K562 (cell line): Measurements from ENCODE around the gene MPV17L2.

Experiments
- BMI1 ChIP-seq: fragments of 150-350 bp; IDR thresholded peaks from 2 replicates; pipeline ENCODE4 v1.6.1; 2014; ENCODE audit warnings: low read length
- CBFB ChIP-seq: sonication (generic); formaldehyde crosslinking; IDR thresholded peaks from 2 replicates; pipeline ENCODE4 v1.4.0; 2020; ENCODE audit warnings: mild to moderate bottlenecking, missing genetic modification reagents
- MYC ChIP-seq, 2 experiments: fragments of 250-450 bp in 1 of 2; sonication (Bioruptor Pico) in 1 of 2; IDR thresholded peaks; 2 replicates each; pipeline versions ENCODE4 v1.5.1 to v1.6.1; 2012 to 2021; ENCODE audit warnings: low read depth in 2 of 2, borderline replicate concordance in 1 of 2, improper control_type of control experiment in 1 of 2, low read length in 1 of 2, mild to moderate bottlenecking in 1 of 2, moderate library complexity in 1 of 2
- MYNN ChIP-seq, 2 experiments: sonication (generic); formaldehyde crosslinking in 1 of 2; IDR thresholded peaks; 2 replicates each; pipeline versions ENCODE4 v1.5.0 to v1.6.1; 2016 to 2020; ENCODE audit warnings: antibody characterized with exemption in 1 of 2, missing genetic modification reagents in 1 of 2
- POLR2AphosphoS5 ChIP-seq: IDR thresholded peaks from 2 replicates; pipeline ENCODE4 v1.6.1; 2011; ENCODE audit warnings: mild to moderate bottlenecking, low read depth, low read length, moderate library complexity; ENCODE audit not compliant: control insufficient read depth, insufficient read depth
- ZFX ChIP-seq: sonication (generic); formaldehyde crosslinking; IDR thresholded peaks from 2 replicates; pipeline ENCODE4 v1.8.0; 2022; ENCODE audit warnings: mild to moderate bottlenecking, missing genetic modification reagents, moderate library complexity
- ZNF143 ChIP-seq: sonication (generic); formaldehyde crosslinking; IDR thresholded peaks from 2 replicates; pipeline ENCODE4 v1.9.0; 2022; ENCODE audit warnings: mild to moderate bottlenecking, missing genetic modification reagents
- ZNF263 ChIP-seq: sonication (generic); formaldehyde crosslinking; IDR thresholded peaks from 2 replicates; pipeline ENCODE4 v1.8.0; 2022; ENCODE audit warnings: mild to moderate bottlenecking, missing genetic modification reagents, borderline replicate concordance
- ZNF324 ChIP-seq: fragments of 250-450 bp; sonication (Bioruptor Pico); IDR thresholded peaks from 2 replicates; pipeline ENCODE4 v1.4.0; 2020; ENCODE audit warnings: mild to moderate bottlenecking
- ZNF764 ChIP-seq: fragments of 250-450 bp; sonication (Bioruptor Pico); IDR thresholded peaks from 2 replicates; pipeline ENCODE4 v1.4.0; 2020; ENCODE audit warnings: low read depth, mild to moderate bottlenecking, moderate library complexity
- TF ChIP-seq, protein P1 (sequence below): sonication (generic); formaldehyde crosslinking; IDR thresholded peaks from 2 replicates; pipeline ENCODE4 v1.8.0; 2023; ENCODE audit warnings: missing genetic modification reagents, mild to moderate bottlenecking, borderline replicate concordance
- TF ChIP-seq, protein P2 (sequence below), 2 experiments: fragments of 450-650 bp in 1 of 2; sonication (generic) in 1 of 2; formaldehyde crosslinking in 1 of 2; IDR thresholded peaks in 1 of 2; conservative IDR thresholded peaks in 1 of 2; 2 replicates each; pipeline versions ENCODE4 v1.6.1 to v1.8.1; 2016 to 2023; ENCODE audit warnings: mild to moderate bottlenecking in 2 of 2, moderate library complexity in 2 of 2, inconsistent platforms in 1 of 2, missing genetic modification reagents in 1 of 2

DNA sequence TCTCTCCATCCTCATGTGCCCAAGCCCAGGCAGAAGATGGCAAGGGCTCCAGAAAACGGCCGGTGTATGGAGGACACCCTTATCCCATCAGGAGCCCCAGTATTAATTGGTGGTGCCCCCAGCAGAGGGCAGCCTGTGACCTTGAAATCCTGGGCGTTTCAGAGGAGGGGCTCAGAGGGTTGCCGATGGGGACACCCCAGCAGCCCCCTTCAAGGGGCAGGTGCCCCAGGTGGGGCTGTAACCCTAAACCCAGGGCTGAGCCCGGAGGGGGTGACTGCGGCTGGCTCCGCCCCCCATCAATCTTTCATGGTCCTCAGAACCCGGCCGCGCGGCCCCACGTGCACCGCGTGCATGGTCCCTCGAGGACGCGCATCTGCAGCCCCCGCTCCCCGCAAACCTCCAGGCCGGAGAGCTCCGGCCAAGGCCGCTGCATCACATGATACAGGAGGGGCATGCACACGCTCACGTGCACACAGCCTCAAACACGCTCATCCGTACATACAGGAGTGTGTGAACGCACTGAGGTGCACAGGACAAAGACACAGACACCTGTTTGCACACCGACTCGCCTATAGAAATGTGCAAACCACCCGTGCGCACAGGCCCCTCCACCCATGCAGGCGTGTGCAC, 9.9 kb downstream of the MPV17L2 start:
- TF ChIP-seq ZFX (CRISPR knock-in tag) (peak; percentile 72), MYC (IDR thresholded peaks at IDR 0.05; ENCODE audit: low read depth, low read length) (0 out of 2 replicates have a peak, but pooled peaks have one; percentile 66), MYC (CRISPR knock-in tag; IDR thresholded peaks at IDR 0.05; ENCODE audit: borderline replicate concordance, low read depth) (peak; percentile 59; the same call in 1 of the 2 replicates), ZNF143 (no peak), MYNN (IDR thresholded peaks at IDR 0.05) (no peak), MYNN (CRISPR knock-in tag; IDR thresholded peaks at IDR 0.05) (no peak), ZNF324 (CRISPR knock-in tag) (no peak), BMI1 (no peak), ZNF263 (CRISPR knock-in tag) (no peak), POLR2AphosphoS5 (no peak), ZNF764 (no peak), CBFB (CRISPR knock-in tag) (no peak)
- TF ChIP-seq, protein P1, sequence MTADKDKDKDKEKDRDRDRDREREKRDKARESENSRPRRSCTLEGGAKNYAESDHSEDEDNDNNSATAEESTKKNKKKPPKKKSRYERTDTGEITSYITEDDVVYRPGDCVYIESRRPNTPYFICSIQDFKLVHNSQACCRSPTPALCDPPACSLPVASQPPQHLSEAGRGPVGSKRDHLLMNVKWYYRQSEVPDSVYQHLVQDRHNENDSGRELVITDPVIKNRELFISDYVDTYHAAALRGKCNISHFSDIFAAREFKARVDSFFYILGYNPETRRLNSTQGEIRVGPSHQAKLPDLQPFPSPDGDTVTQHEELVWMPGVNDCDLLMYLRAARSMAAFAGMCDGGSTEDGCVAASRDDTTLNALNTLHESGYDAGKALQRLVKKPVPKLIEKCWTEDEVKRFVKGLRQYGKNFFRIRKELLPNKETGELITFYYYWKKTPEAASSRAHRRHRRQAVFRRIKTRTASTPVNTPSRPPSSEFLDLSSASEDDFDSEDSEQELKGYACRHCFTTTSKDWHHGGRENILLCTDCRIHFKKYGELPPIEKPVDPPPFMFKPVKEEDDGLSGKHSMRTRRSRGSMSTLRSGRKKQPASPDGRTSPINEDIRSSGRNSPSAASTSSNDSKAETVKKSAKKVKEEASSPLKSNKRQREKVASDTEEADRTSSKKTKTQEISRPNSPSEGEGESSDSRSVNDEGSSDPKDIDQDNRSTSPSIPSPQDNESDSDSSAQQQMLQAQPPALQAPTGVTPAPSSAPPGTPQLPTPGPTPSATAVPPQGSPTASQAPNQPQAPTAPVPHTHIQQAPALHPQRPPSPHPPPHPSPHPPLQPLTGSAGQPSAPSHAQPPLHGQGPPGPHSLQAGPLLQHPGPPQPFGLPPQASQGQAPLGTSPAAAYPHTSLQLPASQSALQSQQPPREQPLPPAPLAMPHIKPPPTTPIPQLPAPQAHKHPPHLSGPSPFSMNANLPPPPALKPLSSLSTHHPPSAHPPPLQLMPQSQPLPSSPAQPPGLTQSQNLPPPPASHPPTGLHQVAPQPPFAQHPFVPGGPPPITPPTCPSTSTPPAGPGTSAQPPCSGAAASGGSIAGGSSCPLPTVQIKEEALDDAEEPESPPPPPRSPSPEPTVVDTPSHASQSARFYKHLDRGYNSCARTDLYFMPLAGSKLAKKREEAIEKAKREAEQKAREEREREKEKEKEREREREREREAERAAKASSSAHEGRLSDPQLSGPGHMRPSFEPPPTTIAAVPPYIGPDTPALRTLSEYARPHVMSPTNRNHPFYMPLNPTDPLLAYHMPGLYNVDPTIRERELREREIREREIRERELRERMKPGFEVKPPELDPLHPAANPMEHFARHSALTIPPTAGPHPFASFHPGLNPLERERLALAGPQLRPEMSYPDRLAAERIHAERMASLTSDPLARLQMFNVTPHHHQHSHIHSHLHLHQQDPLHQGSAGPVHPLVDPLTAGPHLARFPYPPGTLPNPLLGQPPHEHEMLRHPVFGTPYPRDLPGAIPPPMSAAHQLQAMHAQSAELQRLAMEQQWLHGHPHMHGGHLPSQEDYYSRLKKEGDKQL (CRISPR knock-in tag): no peak
- TF ChIP-seq, protein P2, sequence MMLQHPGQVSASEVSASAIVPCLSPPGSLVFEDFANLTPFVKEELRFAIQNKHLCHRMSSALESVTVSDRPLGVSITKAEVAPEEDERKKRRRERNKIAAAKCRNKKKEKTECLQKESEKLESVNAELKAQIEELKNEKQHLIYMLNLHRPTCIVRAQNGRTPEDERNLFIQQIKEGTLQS (IDR thresholded peaks at IDR 0.05): no peak
- TF ChIP-seq, protein P2 (CRISPR knock-in tag; conservative IDR thresholded peaks at IDR 0.05): no peak
